HEK293 (cell line): ENCODE measurements around the gene ZKSCAN5.
A peak's percentile ranks its signal among the peaks of the same experiment; 100 is the strongest.

ENCODE experiments used
- GLI2 ChIP-seq: fragments of 450-650 bp; formaldehyde crosslinking; IDR thresholded peaks from 2 replicates; pipeline ENCODE4; 2017; ENCODE audit warnings: missing biosample characterization, missing genetic modification characterization, low read depth, borderline replicate concordance
- HOXC10 ChIP-seq: sonication (generic); formaldehyde crosslinking; IDR thresholded peaks from 2 replicates; pipeline ENCODE4 v1.8.1; 2023; ENCODE audit warnings: mild to moderate bottlenecking, missing genetic modification reagents
- KLF10 ChIP-seq: fragments of 450-650 bp; IDR thresholded peaks from 2 replicates; pipeline ENCODE4 v1.5.1; 2018; ENCODE audit warnings: missing biosample characterization, mild to moderate bottlenecking, missing genetic modification characterization
- KLF8 ChIP-seq: fragments of 450-650 bp; formaldehyde crosslinking; IDR thresholded peaks from 2 replicates; pipeline ENCODE4 v1.5.1; 2016; ENCODE audit warnings: missing biosample characterization, missing genetic modification characterization
- MZF1 ChIP-seq: fragments of 450-650 bp; formaldehyde crosslinking; IDR thresholded peaks from 2 replicates; pipeline ENCODE4 v1.5.1; 2017; ENCODE audit warnings: missing biosample characterization, missing genetic modification characterization, borderline replicate concordance
- PRDM10 ChIP-seq: fragments of 450-650 bp; formaldehyde crosslinking; IDR thresholded peaks from 2 replicates; pipeline ENCODE4 v1.5.1; 2016; ENCODE audit warnings: missing biosample characterization, missing genetic modification characterization
- PRDM6 ChIP-seq: fragments of 450-650 bp; formaldehyde crosslinking; IDR thresholded peaks from 2 replicates; pipeline ENCODE4 v1.5.1; 2017; ENCODE audit warnings: missing biosample characterization, missing genetic modification characterization
- REPIN1 ChIP-seq: fragments of 450-650 bp; formaldehyde crosslinking; IDR thresholded peaks from 2 replicates; pipeline ENCODE4 v1.5.1; 2017; ENCODE audit warnings: missing biosample characterization, missing genetic modification characterization, low read depth
- TRIM28 ChIP-seq: IDR thresholded peaks from 2 replicates; pipeline ENCODE4 v1.6.1; 2011; ENCODE audit warnings: low read length, control low read depth, borderline replicate concordance
- ZBTB17 ChIP-seq: fragments of 450-650 bp; formaldehyde crosslinking; IDR thresholded peaks from 2 replicates; pipeline ENCODE4 v1.5.1; 2016; ENCODE audit warnings: missing biosample characterization, missing genetic modification characterization
- ZBTB8A ChIP-seq: fragments of 450-650 bp; formaldehyde crosslinking; IDR thresholded peaks from 2 replicates; pipeline ENCODE4 v1.5.1; 2016; ENCODE audit warnings: missing biosample characterization, missing genetic modification characterization
- ZNF146 ChIP-seq: fragments of 450-650 bp; formaldehyde crosslinking; IDR thresholded peaks from 2 replicates; pipeline ENCODE4 v1.5.1; 2016; ENCODE audit warnings: missing biosample characterization, missing genetic modification characterization
- ZNF202 ChIP-seq: fragments of 450-650 bp; formaldehyde crosslinking; IDR thresholded peaks from 2 replicates; pipeline ENCODE4 v1.5.1; 2016; ENCODE audit warnings: missing biosample characterization, missing genetic modification characterization, borderline replicate concordance
- ZNF302 ChIP-seq: fragments of 450-650 bp; formaldehyde crosslinking; IDR thresholded peaks from 2 replicates; pipeline ENCODE4 v1.5.1; 2016; ENCODE audit warnings: missing biosample characterization, missing genetic modification characterization, low read depth
- ZNF529 ChIP-seq: fragments of 450-650 bp; formaldehyde crosslinking; IDR thresholded peaks from 2 replicates; pipeline ENCODE4 v1.5.1; 2017; ENCODE audit warnings: missing genetic modification characterization, missing biosample characterization; ENCODE audit not compliant: insufficient replicate concordance
- ZNF558 ChIP-seq: fragments of 450-650 bp; formaldehyde crosslinking; IDR thresholded peaks from 2 replicates; pipeline ENCODE4 v1.5.1; 2016; ENCODE audit warnings: missing biosample characterization, missing genetic modification characterization
- ZNF600 ChIP-seq: fragments of 450-650 bp; formaldehyde crosslinking; IDR thresholded peaks from 2 replicates; pipeline ENCODE4 v1.5.1; 2016; ENCODE audit warnings: missing biosample characterization, missing genetic modification characterization
- ZNF624 ChIP-seq: fragments of 450-650 bp; formaldehyde crosslinking; IDR thresholded peaks from 2 replicates; pipeline ENCODE4 v1.5.1; 2017; ENCODE audit warnings: missing biosample characterization, missing genetic modification characterization
- ZNF660 ChIP-seq: fragments of 450-650 bp; IDR thresholded peaks from 2 replicates; pipeline ENCODE4 v1.5.1; 2018; ENCODE audit warnings: missing biosample characterization, mild to moderate bottlenecking, missing genetic modification characterization
- ZNF776 ChIP-seq: fragments of 450-650 bp; formaldehyde crosslinking; IDR thresholded peaks from 2 replicates; pipeline ENCODE4 v1.5.0; 2017; ENCODE audit warnings: missing biosample characterization, missing genetic modification characterization, borderline replicate concordance
- ZSCAN16 ChIP-seq: fragments of 450-650 bp; formaldehyde crosslinking; IDR thresholded peaks from 2 replicates; pipeline ENCODE4 v1.5.1; 2016; ENCODE audit warnings: missing biosample characterization, missing genetic modification characterization
- ZSCAN5A ChIP-seq: fragments of 450-650 bp; formaldehyde crosslinking; IDR thresholded peaks from 2 replicates; pipeline ENCODE4 v1.5.1; 2016; ENCODE audit warnings: missing biosample characterization, missing genetic modification characterization
- TF ChIP-seq, protein P1 (sequence below): fragments of 450-650 bp; formaldehyde crosslinking; IDR thresholded peaks from 2 replicates; pipeline ENCODE4 v1.5.1; 2016; ENCODE audit warnings: missing biosample characterization, missing genetic modification characterization
- TF ChIP-seq, protein P2 (sequence below): fragments of 450-650 bp; formaldehyde crosslinking; optimal IDR thresholded peaks from 2 replicates; pipeline ENCODE3; 2016; ENCODE audit warnings: missing biosample characterization, mild to moderate bottlenecking, missing genetic modification characterization
- TF ChIP-seq, protein P3 (sequence below): fragments of 450-650 bp; formaldehyde crosslinking; IDR thresholded peaks from 2 replicates; pipeline ENCODE4 v1.5.1; 2016; ENCODE audit warnings: missing biosample characterization, missing genetic modification characterization, borderline replicate concordance

Gene ZKSCAN5

DNA sequence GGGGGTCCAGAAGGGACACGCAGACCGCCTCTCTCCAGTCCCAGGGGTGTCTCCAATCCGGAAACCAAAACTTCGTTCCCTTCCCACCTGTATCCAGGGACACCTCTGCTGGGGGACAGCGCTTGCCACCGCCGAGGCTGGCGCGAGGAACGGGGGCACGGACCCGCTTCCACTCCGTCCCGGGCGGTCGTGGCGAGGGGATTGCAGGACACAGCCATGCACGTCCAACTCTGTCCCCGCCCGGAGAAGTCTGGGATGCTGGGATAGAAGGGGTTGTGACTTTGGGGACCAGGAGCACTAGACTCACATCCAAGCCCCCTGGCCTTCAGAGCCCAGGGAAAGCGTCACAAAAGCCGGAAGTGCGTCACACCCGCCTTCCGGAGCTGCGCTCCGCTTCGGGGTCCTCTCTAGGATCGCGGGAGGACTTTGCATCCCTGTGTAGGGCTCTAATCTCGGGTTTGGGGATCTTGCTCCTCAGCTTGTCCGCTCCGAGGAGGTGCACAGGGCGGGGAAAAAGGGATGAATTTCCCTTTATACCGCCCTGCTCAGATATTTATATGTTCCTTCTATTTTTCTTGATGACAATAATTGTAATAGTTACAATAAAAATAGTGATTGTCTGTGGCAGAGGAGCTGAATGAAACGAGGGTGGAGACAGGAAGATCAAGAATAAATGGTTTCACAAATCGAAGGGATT, 47.5 kb downstream of the ZKSCAN5 start, which contains the start of gene FAM200A (continued):
- TF ChIP-seq PRDM6 (tag by site-specific recombination) (no peak), ZNF776 (tag by site-specific recombination) (no peak), KLF8 (tag by site-specific recombination) (peak; percentile 67), ZNF202 (tag by site-specific recombination) (no peak), GLI2 (no peak), KLF10 (tag by site-specific recombination) (no peak; the same call in 1 of the 2 replicates), ZNF529 (tag by site-specific recombination) (no peak), ZNF600 (tag by site-specific recombination) (peak; percentile 27; the same call in 1 of the 2 replicates), PRDM10 (tag by site-specific recombination) (peak; percentile 35), ZNF558 (tag by site-specific recombination) (peak; percentile 20; the same call in 1 of the 2 replicates), MZF1 (tag by site-specific recombination) (peak; percentile 97), ZNF624 (tag by site-specific recombination) (no peak), REPIN1 (tag by site-specific recombination) (no peak), ZNF302 (no peak), ZBTB17 (tag by site-specific recombination) (peak; percentile 93), ZNF146 (tag by site-specific recombination) (no peak), ZNF660 (peak; percentile 74), ZSCAN16 (tag by site-specific recombination) (no peak), ZBTB8A (tag by site-specific recombination) (peak; percentile 80), ZSCAN5A (tag by site-specific recombination) (peak; percentile 82; the same call in 1 of the 2 replicates), HOXC10 (CRISPR knock-in tag) (no peak), TRIM28 (peak; percentile 31; the same call in 1 of the 2 replicates)
- TF ChIP-seq, protein P1, sequence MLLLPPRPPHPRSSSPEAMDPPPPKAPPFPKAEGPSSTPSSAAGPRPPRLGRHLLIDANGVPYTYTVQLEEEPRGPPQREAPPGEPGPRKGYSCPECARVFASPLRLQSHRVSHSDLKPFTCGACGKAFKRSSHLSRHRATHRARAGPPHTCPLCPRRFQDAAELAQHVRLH (tag by site-specific recombination): peak; percentile 67
- TF ChIP-seq, protein P2, sequence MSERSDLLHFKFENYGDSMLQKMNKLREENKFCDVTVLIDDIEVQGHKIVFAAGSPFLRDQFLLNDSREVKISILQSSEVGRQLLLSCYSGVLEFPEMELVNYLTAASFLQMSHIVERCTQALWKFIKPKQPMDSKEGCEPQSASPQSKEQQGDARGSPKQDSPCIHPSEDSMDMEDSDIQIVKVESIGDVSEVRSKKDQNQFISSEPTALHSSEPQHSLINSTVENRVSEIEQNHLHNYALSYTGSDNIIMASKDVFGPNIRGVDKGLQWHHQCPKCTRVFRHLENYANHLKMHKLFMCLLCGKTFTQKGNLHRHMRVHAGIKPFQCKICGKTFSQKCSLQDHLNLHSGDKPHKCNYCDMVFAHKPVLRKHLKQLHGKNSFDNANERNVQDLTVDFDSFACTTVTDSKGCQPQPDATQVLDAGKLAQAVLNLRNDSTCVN: peak; percentile 45
- TF ChIP-seq, protein P3, sequence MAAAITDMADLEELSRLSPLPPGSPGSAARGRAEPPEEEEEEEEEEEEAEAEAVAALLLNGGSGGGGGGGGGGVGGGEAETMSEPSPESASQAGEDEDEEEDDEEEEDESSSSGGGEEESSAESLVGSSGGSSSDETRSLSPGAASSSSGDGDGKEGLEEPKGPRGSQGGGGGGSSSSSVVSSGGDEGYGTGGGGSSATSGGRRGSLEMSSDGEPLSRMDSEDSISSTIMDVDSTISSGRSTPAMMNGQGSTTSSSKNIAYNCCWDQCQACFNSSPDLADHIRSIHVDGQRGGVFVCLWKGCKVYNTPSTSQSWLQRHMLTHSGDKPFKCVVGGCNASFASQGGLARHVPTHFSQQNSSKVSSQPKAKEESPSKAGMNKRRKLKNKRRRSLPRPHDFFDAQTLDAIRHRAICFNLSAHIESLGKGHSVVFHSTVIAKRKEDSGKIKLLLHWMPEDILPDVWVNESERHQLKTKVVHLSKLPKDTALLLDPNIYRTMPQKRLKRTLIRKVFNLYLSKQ (tag by site-specific recombination): no peak
